GM19239 (cell line): ENCODE data around the gene FAT1.

ENCODE experiments used
- DNase-seq: peaks from one replicate; pipeline ENCODE4 v3.0.0; 2011; ENCODE audit warnings: low spot score; ENCODE audit not compliant: insufficient read length
- FAIRE-seq: peaks from 2 replicates; lab custom pipeline; 2011; peaks lifted over from hg19 to GRCh38; lab: Jason Lieb, UNC

Gene FAT1

GRCh38 chr4:186702297-186702696, 21.4 kb downstream of the FAT1 start:
- no peak for DNase-seq
- no peak for FAIRE-seq

GRCh38 chr4:186701788-186702187, 21.9 kb downstream of the FAT1 start:
- FAIRE-seq (no peak), DNase-seq (no peak)

- FAIRE-seq: no peak
- no peak for DNase-seq
Observed at GRCh38 chr4:186701273-186701672, 22.4 kb downstream of the FAT1 start.

- no peak for DNase-seq
- no peak for FAIRE-seq
Observed at GRCh38 chr4:186700746-186701145, 22.9 kb downstream of the FAT1 start.

- no peak for FAIRE-seq
- no peak for DNase-seq
Observed at GRCh38 chr4:186699881-186700397, 23.7 kb downstream of the FAT1 start.

GRCh38 chr4:186699298-186699697, 24.4 kb downstream of the FAT1 start:
- DNase-seq (no peak), FAIRE-seq (no peak)

- no peak for FAIRE-seq
Observed at GRCh38 chr4:186698525-186698924, 25.1 kb downstream of the FAT1 start.

GRCh38 chr4:186698028-186698427, 25.6 kb downstream of the FAT1 start:
- no peak for FAIRE-seq
- no peak for DNase-seq

More at GRCh38 chr4:186698525-186698924, 25.1 kb downstream of the FAT1 start:
- DNase-seq: no peak

GRCh38 chr4:186695392-186695791, 28.3 kb downstream of the FAT1 start:
- FAIRE-seq (no peak), DNase-seq (no peak)

GRCh38 chr4:186693894-186694293, 29.8 kb downstream of the FAT1 start:
- FAIRE-seq (no peak), DNase-seq (no peak)

- DNase-seq: no peak
Observed at GRCh38 chr4:186693159-186693815, 30.4 kb downstream of the FAT1 start.

GRCh38 chr4:186691396-186691795, 32.3 kb downstream of the FAT1 start:
- FAIRE-seq (no peak), DNase-seq (no peak)

More at GRCh38 chr4:186693159-186693815, 30.4 kb downstream of the FAT1 start:
- FAIRE-seq: no peak

GRCh38 chr4:186689476-186689875, 34.2 kb downstream of the FAT1 start:
- DNase-seq (no peak), FAIRE-seq (peak; percentile 31)

GRCh38 chr4:186688150-186688943, 35.3 kb downstream of the FAT1 start:
- DNase-seq (no peak), FAIRE-seq (no peak)

GRCh38 chr4:186687265-186687664, 36.4 kb downstream of the FAT1 start:
- DNase-seq (no peak), FAIRE-seq (no peak)

GRCh38 chr4:186685767-186686183, 37.9 kb downstream of the FAT1 start:
- DNase-seq (no peak), FAIRE-seq (no peak)

GRCh38 chr4:186684889-186685309, 38.8 kb downstream of the FAT1 start:
- FAIRE-seq (no peak), DNase-seq (no peak)

- DNase-seq (no peak), FAIRE-seq (no peak)
Observed at GRCh38 chr4:186684220-186684619, 39.4 kb downstream of the FAT1 start.

GRCh38 chr4:186680641-186681040, 43.0 kb downstream of the FAT1 start:
- DNase-seq (no peak), FAIRE-seq (no peak)

GRCh38 chr4:186676531-186677161, 47.0 kb downstream of the FAT1 start:
- DNase-seq (no peak), FAIRE-seq (no peak)

- DNase-seq (no peak), FAIRE-seq (no peak)
Observed at GRCh38 chr4:186669735-186670134, 53.9 kb downstream of the FAT1 start.
